ENCODE results near the gene CDH12. TPM values are rescaled to one million over a fixed set of nuclear protein-coding genes. Genes with fewer than 3 reads are reported as not detected.

Gene CDH12
- not detected for total RNA-seq

GRCh38 chr5:22852807-22853660, at the start of gene CDH12:
Gene CDH12 (minus strand): TSS chr5:22853344.
- TF ChIP-seq, protein P1, sequence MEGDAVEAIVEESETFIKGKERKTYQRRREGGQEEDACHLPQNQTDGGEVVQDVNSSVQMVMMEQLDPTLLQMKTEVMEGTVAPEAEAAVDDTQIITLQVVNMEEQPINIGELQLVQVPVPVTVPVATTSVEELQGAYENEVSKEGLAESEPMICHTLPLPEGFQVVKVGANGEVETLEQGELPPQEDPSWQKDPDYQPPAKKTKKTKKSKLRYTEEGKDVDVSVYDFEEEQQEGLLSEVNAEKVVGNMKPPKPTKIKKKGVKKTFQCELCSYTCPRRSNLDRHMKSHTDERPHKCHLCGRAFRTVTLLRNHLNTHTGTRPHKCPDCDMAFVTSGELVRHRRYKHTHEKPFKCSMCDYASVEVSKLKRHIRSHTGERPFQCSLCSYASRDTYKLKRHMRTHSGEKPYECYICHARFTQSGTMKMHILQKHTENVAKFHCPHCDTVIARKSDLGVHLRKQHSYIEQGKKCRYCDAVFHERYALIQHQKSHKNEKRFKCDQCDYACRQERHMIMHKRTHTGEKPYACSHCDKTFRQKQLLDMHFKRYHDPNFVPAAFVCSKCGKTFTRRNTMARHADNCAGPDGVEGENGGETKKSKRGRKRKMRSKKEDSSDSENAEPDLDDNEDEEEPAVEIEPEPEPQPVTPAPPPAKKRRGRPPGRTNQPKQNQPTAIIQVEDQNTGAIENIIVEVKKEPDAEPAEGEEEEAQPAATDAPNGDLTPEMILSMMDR (IDR thresholded peaks at IDR 0.05 in 4 of 5, conservative IDR thresholded peaks at IDR 0.05 in 1 of 5), result no peak
- no peak for TF ChIP-seq POLR2A (IDR thresholded peaks at IDR 0.05)
- H3K36me3 ChIP-seq, result no peaks in the 10 kb centered on the region
- H3K27me3 ChIP-seq, result no peaks in the 10 kb centered on the region
- in situ Hi-C loops (cut with MboI; ENCODE audit: low sequenced_read_pairs in 4 of 4), result no loop called here
- DNase-seq (no peak), ATAC-seq (no peak)
- intact Hi-C loops (cut with DNase I; ENCODE audit: low total_unique reads), result no loop called here
- H3K27ac ChIP-seq, result no peak within 1 kb of the TSS
- no peaks in the 10 kb centered on the region for H3K4me1 ChIP-seq
- peak within 1 kb of the TSS in 2 of 4 donors; percentile 15 to 16 for H3K4me3 ChIP-seq
- no peaks in the 10 kb centered on the region for H3K9me3 ChIP-seq

- in situ Hi-C loops (cut with MboI; ENCODE audit: low sequenced_read_pairs in 4 of 4), result no loop called here
- Histone ChIP-seq H3K27ac (no peak overlapping the region), H3K9me3 (no peaks in the 10 kb centered on the region), H3K4me1 (no peaks in the 10 kb centered on the region), H3K4me3 (no peak overlapping the region), H3K27me3 (no peaks in the 10 kb centered on the region), H3K36me3 (no peaks in the 10 kb centered on the region)
- TF ChIP-seq, protein P1 (IDR thresholded peaks at IDR 0.05 in 4 of 5, conservative IDR thresholded peaks at IDR 0.05 in 1 of 5), result no peak
- TF ChIP-seq POLR2A (IDR thresholded peaks at IDR 0.05), result no peak
- intact Hi-C loops (cut with DNase I; ENCODE audit: low total_unique reads), result no loop called here
- no peak for DNase-seq
- no peak for ATAC-seq
Measured at GRCh38 chr5:22901885-22902284, 48.7 kb upstream of the CDH12 start.

- no peaks in the 10 kb centered on the region for H3K36me3 ChIP-seq
- no peak for ATAC-seq
- H3K27me3 ChIP-seq, result no peaks in the 10 kb centered on the region
- no peaks in the 10 kb centered on the region for H3K4me1 ChIP-seq
- H3K27ac ChIP-seq, result no peak overlapping the region
- H3K9me3 ChIP-seq, result no peaks in the 10 kb centered on the region
- no peak for DNase-seq
- intact Hi-C loops (cut with DNase I; ENCODE audit: low total_unique reads), result no loop called here
- in situ Hi-C loops (cut with MboI; ENCODE audit: low sequenced_read_pairs in 4 of 4), result no loop called here
- no peak overlapping the region for H3K4me3 ChIP-seq
- TF ChIP-seq, protein P1 (IDR thresholded peaks at IDR 0.05 in 4 of 5, conservative IDR thresholded peaks at IDR 0.05 in 1 of 5), result no peak
- TF ChIP-seq POLR2A (IDR thresholded peaks at IDR 0.05), result no peak
Measured at GRCh38 chr5:22900801-22901310, 47.7 kb upstream of the CDH12 start.

DNA sequence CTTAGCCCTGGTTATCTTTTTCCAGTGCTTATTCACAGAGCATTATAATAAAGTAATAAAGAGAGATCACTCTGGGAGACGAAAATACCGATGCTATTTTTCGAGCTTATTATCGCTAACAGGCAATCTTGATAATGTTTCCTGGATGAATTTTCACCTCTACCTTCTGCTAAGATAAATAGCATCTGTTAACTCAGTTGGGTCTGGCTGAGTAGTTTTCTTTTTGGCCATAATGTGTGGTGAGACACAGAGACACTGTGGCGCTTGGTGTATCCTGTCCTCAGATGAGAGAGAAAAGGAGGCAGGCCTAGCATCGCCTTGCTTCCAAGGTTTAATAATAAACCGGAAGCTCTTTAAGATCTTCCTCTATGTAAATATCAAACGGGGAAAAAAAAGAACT, 46.2 kb upstream of the CDH12 start:
- no peak for TF ChIP-seq POLR2A (IDR thresholded peaks at IDR 0.05)
- TF ChIP-seq, protein P1 (IDR thresholded peaks at IDR 0.05 in 4 of 5, conservative IDR thresholded peaks at IDR 0.05 in 1 of 5), result no peak
- intact Hi-C loops (cut with DNase I; ENCODE audit: low total_unique reads), result no loop called here
- Histone ChIP-seq H3K27me3 (no peaks in the 10 kb centered on the region), H3K4me3 (no peak overlapping the region), H3K4me1 (no peaks in the 10 kb centered on the region), H3K27ac (no peak overlapping the region), H3K36me3 (no peaks in the 10 kb centered on the region), H3K9me3 (no peaks in the 10 kb centered on the region)
- in situ Hi-C loops (cut with MboI; ENCODE audit: low sequenced_read_pairs in 4 of 4), result no loop called here
- no peak for ATAC-seq
- no peak for DNase-seq

Data from gastrocnemius medialis (tissue), 4 donors.